ENCODE measurements around the gene CPED1. TPM values are rescaled to one million over a fixed set of nuclear protein-coding genes. Genes with fewer than 3 reads are reported as not detected.

The CPED1 gene
- total RNA-seq, 4 donors from 2014 or later = 4.4 to 20.2 (median 14.0) TPM

DNA sequence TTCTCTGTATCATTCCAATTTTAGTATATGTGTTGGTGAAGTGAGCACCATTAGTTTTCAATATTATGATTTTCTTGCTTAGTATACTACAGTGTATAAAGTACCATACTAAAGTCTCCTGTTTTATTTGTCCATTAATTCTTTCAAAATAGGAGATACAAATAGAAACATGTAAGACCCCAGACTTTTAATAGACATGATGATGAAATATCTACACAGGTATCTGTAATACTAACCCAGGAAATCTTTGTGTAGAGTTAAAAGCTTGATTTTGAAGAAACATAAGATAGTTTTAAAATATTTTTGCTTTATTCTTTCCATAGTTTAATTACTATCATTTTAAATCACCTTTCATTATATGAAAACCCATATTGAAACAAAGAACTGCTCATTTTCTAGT is 206.5 kb downstream of the CPED1 start:
- no peaks in the 10 kb centered on the region for H3K4me1 ChIP-seq
- intact Hi-C loops (cut with DNase I; ENCODE audit: low total_unique reads) = no loop called here
- TF ChIP-seq CTCF (IDR thresholded peaks at IDR 0.05) = no peak
- no peak for TF ChIP-seq EP300 (IDR thresholded peaks at IDR 0.05; ENCODE audit: low read depth)
- H3K27ac ChIP-seq = no peak overlapping the region
- H3K9me3 ChIP-seq = no peaks in the 10 kb centered on the region
- in situ Hi-C loops (cut with MboI; ENCODE audit: low pct_ligation_motif_present in 1 of 4, low pct_unique_long_range_greater_than_20kb in 1 of 4, low sequenced_read_pairs in 3 of 4) = no loop called here
- no peaks in the 10 kb centered on the region for H3K27me3 ChIP-seq
- H3K4me3 ChIP-seq = no peak overlapping the region
- no peak for DNase-seq
- H3K36me3 ChIP-seq = no peaks in the 10 kb centered on the region

GRCh38 chr7:121195874-121196273 is 207.4 kb downstream of the CPED1 start:
- no peak for TF ChIP-seq EP300 (IDR thresholded peaks at IDR 0.05; ENCODE audit: low read depth)
- TF ChIP-seq CTCF (IDR thresholded peaks at IDR 0.05) = no peak
- TF ChIP-seq POLR2AphosphoS5 (IDR thresholded peaks at IDR 0.05) = no peak
- TF ChIP-seq POLR2A (IDR thresholded peaks at IDR 0.05) = no peak
- no peak overlapping the region for H3K27ac ChIP-seq
- no peak for DNase-seq
- no peak overlapping the region for H3K4me3 ChIP-seq
- intact Hi-C loops (cut with DNase I; ENCODE audit: low total_unique reads) (no loop called here), in situ Hi-C loops (cut with MboI; ENCODE audit: low pct_ligation_motif_present in 1 of 4, low pct_unique_long_range_greater_than_20kb in 1 of 4, low sequenced_read_pairs in 3 of 4) (no loop called here)
- H3K27me3 ChIP-seq = no peaks in the 10 kb centered on the region
- H3K4me1 ChIP-seq = no peaks in the 10 kb centered on the region
- WGBS, 2 donors (ENCODE audit: low coverage in 1 of 2) = 67 to 90% methylated on average over 3 of the region's 3 CpGs
- no peaks in the 10 kb centered on the region for H3K9me3 ChIP-seq
- H3K36me3 ChIP-seq = no peaks in the 10 kb centered on the region

DNA sequence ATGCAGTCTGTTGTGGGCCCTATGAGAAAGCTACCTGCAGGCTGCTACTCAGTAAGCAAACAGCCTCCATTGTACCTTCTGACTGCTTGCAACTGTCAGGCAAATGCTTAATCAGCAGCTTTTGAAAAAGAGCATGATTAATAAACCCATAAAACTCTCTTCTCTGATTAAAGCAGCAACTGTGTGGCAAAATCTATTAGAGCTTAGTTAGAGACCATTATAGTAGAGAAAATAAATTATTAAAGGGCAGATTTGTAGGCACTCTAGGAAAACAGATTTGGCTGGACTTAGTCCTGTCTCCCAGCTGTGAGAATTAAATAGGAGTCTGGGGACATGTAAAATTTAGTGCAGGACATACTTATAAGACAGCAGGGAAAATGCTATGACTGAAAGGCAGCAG is 207.8 kb downstream of the CPED1 start:
- Histone ChIP-seq H3K27ac (no peak overlapping the region), H3K9me3 (no peaks in the 10 kb centered on the region), H3K27me3 (no peaks in the 10 kb centered on the region), H3K4me1 (no peaks in the 10 kb centered on the region), H3K4me3 (no peak overlapping the region), H3K36me3 (no peaks in the 10 kb centered on the region)
- TF ChIP-seq CTCF (IDR thresholded peaks at IDR 0.05) (no peak), POLR2AphosphoS5 (IDR thresholded peaks at IDR 0.05) (no peak), EP300 (IDR thresholded peaks at IDR 0.05; ENCODE audit: low read depth) (no peak), POLR2A (IDR thresholded peaks at IDR 0.05) (no peak)
- intact Hi-C loops (cut with DNase I; ENCODE audit: low total_unique reads) (no loop called here), in situ Hi-C loops (cut with MboI; ENCODE audit: low pct_ligation_motif_present in 1 of 4, low pct_unique_long_range_greater_than_20kb in 1 of 4, low sequenced_read_pairs in 3 of 4) (no loop called here)
- DNase-seq = no peak

DNA sequence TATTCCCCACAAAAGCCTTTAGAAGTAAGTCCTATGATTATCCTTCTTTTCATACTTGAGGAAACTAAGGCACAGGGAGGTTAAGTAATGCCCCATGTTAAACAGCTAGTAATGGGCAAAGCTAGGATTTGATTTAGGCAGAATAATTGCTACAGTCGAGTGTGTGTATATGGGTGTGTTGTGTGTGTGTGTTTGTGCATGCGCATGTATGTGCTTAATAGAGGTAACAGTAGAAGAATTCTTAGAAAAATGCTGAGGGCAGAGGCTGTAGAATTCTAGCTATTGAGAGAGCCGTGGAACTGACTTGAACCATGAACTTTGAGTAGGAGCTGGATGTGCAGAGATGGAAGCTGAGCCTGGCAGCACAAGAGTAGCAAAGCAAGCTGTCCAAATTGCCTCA is 208.9 kb downstream of the CPED1 start:
- Histone ChIP-seq H3K36me3 (no peaks in the 10 kb centered on the region), H3K27ac (no peak overlapping the region), H3K9me3 (no peaks in the 10 kb centered on the region), H3K27me3 (no peaks in the 10 kb centered on the region), H3K4me1 (no peaks in the 10 kb centered on the region), H3K4me3 (no peak overlapping the region)
- WGBS, 2 donors (ENCODE audit: low coverage in 1 of 2) = 89 to 91% methylated on average over 3 of the region's 3 CpGs
- in situ Hi-C loops (cut with MboI; ENCODE audit: low pct_ligation_motif_present in 1 of 4, low pct_unique_long_range_greater_than_20kb in 1 of 4, low sequenced_read_pairs in 3 of 4) = no loop called here
- intact Hi-C loops (cut with DNase I; ENCODE audit: low total_unique reads) = no loop called here
- DNase-seq = no peak
- TF ChIP-seq POLR2AphosphoS5 (IDR thresholded peaks at IDR 0.05) (no peak), EP300 (IDR thresholded peaks at IDR 0.05; ENCODE audit: low read depth) (no peak), POLR2A (IDR thresholded peaks at IDR 0.05) (no peak), CTCF (IDR thresholded peaks at IDR 0.05) (no peak)

All from transverse colon (tissue), 4 donors.